H1 (cell line): ENCODE data around the gene AMN1.

Experiments
- MAX ChIP-seq: IDR thresholded peaks from 2 replicates; pipeline ENCODE4 v1.6.1; 2012; ENCODE audit warnings: inconsistent platforms
- POLR2AphosphoS5 ChIP-seq: IDR thresholded peaks from 2 replicates; pipeline ENCODE4 v1.6.1; 2011; ENCODE audit warnings: low read depth, low read length
- RAD21 ChIP-seq, 2 experiments: IDR thresholded peaks in 1 of 2; conservative IDR thresholded peaks in 1 of 2; 2 replicates each; pipeline ENCODE4 v1.6.1; 2011; ENCODE audit warnings: low read depth in 2 of 2, low read length in 2 of 2, improper control_type of control experiment in 1 of 2, inconsistent platforms in 1 of 2, mild to moderate bottlenecking in 1 of 2, moderate library complexity in 1 of 2
- USF2 ChIP-seq: IDR thresholded peaks from 2 replicates; pipeline ENCODE4 v1.6.1; 2011; ENCODE audit warnings: low read length, improper control_type of control experiment

GRCh38 chr12:31768046-31768445, 39.2 kb upstream of the AMN1 start:
- TF ChIP-seq USF2: no peak
- no peak for TF ChIP-seq POLR2AphosphoS5
- no peak for TF ChIP-seq RAD21 (IDR thresholded peaks at IDR 0.05 in 1 of 2, conservative IDR thresholded peaks at IDR 0.05 in 1 of 2; ENCODE audit: low read depth in 2 of 2, low read length in 2 of 2)
- no peak for TF ChIP-seq MAX
